22Rv1 (cell line): Measurements from ENCODE around the gene OR2T10.
"Not testable (repeated sequence)": the region's sequence is repeated elsewhere in the genome, so short reads cannot be mapped to it uniquely, and the experiment has no call there.

Experiments used
- CTCF ChIP-seq: fragments of 450-650 bp; IDR thresholded peaks from 2 replicates; pipeline ENCODE4 v1.5.1; 2017; ENCODE audit warnings: mild to moderate bottlenecking
- ZFX ChIP-seq: fragments of 450-650 bp; IDR thresholded peaks from 2 replicates; pipeline ENCODE4 v1.6.1; 2017; ENCODE audit warnings: antibody characterized with exemption, borderline replicate concordance

GRCh38 chr1:248573856-248574255, 23.6 kb downstream of the OR2T10 start:
- TF ChIP-seq CTCF, ZFX: not testable (repeated sequence)
